NCI-H748 treated with DMSO at 0.1 percent for 48 hours (cell line): ENCODE data around the gene TBC1D1.

Experiments
- DNase-seq: peaks from one replicate; lab custom pipeline; 2025; lab: John Stamatoyannopoulos, UW

The TBC1D1 gene

GRCh38 chr4:38082021-38082420, 191.1 kb downstream of the TBC1D1 start:
- no peak for DNase-seq

DNA sequence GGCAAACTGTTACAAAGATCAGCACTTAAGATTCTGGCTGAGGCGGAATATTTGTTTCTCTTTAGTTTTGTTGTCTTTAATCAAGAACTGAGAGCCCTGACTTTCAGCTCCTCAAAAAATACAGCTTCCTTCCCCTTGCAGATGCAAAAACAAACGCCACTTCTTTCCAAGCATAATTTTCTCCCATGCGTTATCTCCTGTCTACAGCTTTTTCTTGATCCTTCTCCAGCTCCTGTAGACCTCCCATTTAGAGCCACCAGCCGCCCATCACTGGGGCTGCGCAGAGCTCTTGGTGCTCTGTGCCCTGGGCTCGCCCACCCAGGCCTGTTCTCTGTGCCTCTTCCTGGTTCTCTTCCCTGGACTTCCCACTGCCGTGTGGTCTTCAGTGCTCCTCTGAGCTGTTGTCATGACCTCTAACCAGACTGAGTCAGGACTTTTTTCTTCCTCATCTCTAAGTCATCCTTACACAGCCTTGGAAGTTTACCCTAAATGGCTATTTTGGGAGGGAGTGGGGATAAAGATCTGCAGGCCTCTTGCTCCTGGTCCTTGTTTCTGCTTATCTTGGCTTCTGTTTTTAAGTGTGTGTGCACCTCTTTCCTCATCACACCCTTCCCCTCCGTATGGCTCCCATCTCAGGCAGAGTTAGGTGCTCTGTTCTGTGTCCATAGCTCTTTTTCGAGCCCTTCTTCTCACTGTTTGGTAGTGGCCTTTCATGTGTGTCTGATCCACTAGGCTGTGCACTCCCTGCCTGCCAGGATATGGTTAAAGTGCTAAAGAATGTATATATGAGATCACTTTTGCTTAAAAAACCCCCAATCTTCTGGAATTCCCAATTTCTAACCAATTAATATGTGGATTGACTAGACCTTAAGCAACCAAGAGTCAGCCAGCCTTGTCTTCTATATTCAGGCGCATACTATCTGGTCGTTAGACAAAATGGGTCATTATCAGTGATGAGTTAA, 191.8 kb downstream of the TBC1D1 start:
- DNase-seq: no peak

- no peak for DNase-seq
These were observed 194.2 kb downstream of the TBC1D1 start for GRCh38 chr4:38084877-38085711.

GRCh38 chr4:38085751-38086150, 194.9 kb downstream of the TBC1D1 start:
- no peak for DNase-seq

DNA sequence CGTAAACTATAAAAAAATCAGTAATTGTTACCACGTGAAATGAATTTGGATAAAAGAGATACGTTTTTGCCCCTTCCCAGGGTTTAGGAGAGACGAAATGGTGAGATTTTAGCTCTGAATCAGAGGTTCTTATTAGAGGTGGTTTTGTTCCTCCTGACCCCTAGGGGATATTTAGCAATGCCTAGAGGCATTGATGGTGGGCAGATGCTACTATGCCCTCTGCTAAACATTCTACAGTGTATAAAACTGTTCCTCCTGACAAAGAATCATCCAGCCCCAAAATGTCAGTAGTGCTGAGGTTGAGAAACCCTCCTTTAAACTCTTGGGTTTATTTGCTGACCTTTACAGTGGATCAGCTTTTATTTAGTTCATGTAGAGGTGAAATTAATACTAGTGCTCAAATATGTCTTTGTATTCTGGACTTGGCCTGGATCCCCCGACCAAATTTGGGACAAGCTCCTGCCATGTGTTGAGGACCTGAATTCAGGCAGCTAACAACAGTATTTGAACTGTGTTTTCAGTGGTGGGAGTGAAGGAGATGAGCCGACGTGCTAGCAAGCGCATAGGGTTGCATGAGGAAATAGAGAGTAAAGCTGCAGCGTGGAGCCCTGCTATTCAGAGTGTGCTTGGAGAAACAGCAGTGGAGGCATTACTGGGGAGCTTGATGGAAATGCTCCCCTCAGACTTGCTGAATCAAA, 195.4 kb downstream of the TBC1D1 start:
- no peak for DNase-seq

DNA sequence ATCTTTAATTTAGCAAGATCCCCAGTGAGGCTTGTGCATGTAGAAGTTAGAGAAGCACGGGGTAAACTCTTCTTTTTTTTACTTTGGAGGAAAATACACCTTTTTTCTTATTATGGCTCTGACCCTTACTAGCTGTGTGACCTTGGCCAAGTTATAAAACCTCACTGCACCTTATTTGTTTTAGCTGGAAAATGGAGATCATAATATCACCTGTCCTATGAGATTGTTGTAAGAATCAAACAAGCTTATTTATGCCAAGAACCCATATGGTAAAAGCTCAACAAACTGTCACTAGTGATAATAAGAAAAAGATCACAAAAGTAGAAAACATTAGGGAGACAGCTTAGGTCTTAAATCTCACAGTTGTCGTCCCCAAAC, 196.0 kb downstream of the TBC1D1 start:
- no peak for DNase-seq

GRCh38 chr4:38088321-38088720, 197.4 kb downstream of the TBC1D1 start:
- no peak for DNase-seq

GRCh38 chr4:38089961-38090360, 199.1 kb downstream of the TBC1D1 start:
- DNase-seq: no peak

GRCh38 chr4:38090455-38091246, 199.8 kb downstream of the TBC1D1 start:
- no peak for DNase-seq

GRCh38 chr4:38091636-38092035, 200.8 kb downstream of the TBC1D1 start:
- no peak for DNase-seq

- DNase-seq: no peak
These were observed 201.8 kb downstream of the TBC1D1 start for GRCh38 chr4:38092701-38093100.

- DNase-seq: no peak
These were observed 203.5 kb downstream of the TBC1D1 start for GRCh38 chr4:38094419-38094818.

DNA sequence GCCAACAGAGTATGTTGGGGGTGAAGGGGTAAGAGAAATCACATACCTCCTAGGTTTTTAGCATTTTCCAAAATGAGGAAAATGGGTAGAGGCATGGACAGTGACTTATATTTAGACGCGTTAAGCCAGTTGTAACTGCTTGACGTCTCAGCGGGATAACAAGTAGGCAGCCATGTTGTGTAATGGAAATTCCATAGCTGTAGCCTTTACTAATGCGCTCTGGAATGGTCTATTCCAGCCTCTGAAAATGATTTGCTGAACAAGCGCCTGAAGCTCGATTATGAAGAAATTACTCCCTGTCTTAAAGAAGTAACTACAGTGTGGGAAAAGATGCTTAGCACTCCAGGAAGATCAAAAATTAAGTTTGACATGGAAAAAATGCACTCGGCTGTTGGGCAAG, 204.8 kb downstream of the TBC1D1 start:
- DNase-seq: no peak

- no peak for DNase-seq
These were observed 206.9 kb downstream of the TBC1D1 start for GRCh38 chr4:38097818-38098217.

- DNase-seq: no peak
These were observed 208.2 kb downstream of the TBC1D1 start for GRCh38 chr4:38099020-38099600.

DNA sequence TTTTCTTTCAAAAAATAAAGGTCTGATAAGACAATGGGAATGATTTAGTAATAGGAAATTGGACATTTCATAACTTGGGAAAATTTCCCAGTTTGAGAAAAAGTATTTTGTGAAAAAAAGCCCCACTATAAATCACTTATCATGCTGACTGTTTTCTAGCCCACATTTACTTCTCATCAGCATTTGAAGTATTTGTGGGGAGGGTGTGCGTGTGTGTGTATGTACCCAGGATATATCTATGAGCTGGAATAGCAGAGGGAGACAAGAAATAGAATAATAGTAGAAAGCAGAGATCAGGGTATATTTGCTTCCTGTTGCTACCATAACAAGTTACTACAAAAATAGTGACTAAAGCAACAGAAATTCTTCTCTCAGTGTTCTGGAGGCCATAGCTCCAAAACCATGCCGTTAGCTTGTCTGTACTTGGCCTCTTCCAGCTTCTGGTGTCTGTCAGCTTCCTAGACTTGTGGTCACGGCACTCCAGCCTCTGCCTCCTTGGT, 209.1 kb downstream of the TBC1D1 start:
- DNase-seq: no peak

DNA sequence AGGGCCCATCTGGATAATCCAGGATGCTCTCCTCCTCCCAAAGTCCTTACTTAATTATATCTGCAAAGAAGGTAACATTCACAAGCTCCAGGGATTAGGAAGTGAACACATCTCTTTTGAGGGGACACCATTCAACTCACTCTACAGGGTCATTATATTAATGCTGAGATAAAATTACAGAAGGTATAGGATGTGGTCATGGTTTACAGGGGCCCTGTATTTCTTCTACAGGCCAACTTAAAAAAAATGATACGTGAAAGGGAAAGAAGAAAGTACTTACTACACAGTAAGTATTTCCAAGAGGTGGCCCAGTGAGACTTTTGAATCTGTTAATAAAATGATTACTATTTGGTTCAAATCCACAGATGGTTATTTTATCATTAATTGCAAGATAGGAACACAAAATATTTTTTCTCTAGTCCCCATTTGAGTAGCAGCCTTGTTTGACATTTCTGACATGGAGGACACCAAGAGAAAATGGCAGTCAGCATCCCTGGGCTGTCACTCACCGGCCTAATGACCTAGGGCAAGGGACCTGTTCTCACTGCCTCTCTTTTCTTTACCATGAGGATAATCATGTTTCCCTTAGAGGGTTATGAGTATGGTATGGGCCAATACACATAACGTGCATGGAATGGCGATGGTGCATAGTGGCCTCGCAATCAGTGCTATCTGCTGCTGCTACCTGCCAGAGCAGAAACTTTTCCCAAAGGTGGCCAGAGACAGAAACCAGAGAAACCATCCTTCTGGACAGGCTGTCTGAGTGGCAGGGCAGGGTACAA, 209.8 kb downstream of the TBC1D1 start:
- no peak for DNase-seq

- no peak for DNase-seq
These were observed 210.7 kb downstream of the TBC1D1 start for GRCh38 chr4:38101563-38101962.

DNA sequence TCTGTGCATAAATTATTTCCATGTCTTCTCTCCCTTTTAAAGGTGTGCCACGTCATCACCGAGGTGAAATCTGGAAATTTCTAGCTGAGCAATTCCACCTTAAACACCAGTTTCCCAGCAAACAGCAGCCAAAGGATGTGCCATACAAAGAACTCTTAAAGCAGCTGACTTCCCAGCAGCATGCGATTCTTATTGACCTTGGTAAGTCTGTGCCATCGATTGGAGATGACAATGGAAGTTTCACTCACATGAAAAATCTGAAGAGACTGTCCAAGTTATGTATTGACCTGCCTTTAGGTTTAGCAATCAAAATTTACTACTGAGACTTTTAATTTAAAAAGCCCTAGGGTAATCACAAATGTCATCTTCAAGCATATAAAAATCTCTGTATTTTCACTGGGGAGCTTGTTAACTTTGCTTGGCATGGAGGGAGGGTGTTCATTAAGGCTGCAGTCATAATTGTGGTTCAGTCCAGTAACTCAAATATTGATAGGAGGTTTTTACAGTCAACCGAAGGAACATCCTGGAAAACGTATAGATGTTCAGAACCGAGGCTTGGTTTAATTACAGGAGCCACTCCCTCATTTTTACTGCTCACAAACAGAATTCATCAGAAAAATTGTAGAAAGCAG, 212.2 kb downstream of the TBC1D1 start:
- DNase-seq: no peak
